RPMI8226 (cell line): ENCODE data around the gene MAP3K3.

Experiments used
- DNase-seq: peaks from one replicate; pipeline ENCODE4 v3.0.0-alpha.2; 2015

The MAP3K3 gene

DNA sequence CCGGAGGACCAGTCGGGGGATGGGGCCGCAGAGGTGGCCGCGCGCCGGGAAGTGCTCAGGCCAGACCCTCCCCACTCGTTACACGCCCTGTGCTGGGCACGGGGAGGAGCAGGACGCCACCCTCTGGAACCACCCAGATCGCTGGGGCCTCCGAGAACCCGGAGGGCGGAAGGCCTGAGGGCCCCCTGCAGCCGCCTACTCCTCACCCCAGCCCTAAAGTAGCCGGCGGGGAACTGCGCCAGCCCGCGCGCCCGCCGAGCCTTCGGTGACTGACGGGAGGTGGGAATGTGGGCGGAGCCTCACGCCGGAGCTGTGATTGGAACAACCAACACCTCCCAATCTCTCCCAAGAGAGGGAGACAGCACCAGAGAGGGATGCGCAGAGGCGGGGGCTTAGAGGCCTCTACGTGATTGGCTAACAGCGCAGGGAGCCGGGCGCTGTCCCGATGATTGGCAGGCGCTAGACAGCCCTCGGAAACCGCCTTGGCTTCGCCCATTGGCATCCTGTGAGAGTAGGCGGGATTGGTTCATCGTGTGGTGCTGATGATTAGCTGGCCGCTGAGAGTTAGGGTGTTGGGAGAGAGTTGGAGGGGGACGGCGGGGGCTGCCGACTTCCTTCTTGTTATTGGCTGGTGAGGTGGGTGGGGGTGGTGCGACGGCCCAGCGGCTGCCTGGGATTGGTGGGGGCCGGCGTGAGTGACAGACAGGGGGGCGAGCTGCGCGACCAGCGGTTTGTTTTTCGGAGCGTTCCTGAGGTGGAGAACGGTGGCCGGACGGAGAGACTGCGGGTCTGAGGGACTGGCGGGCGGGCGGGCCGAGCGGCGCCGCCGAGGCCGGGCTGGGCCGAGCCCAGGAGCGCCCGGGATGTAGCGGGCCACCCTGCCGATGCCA, at the start of gene MAP3K3:
Gene MAP3K3, plus strand, starts transcription at position 734 of the 890 bp plus-strand sequence. CDS start 343 bp downstream, outside the sequence.
- DNase-seq, result peak; percentile 99

DNA sequence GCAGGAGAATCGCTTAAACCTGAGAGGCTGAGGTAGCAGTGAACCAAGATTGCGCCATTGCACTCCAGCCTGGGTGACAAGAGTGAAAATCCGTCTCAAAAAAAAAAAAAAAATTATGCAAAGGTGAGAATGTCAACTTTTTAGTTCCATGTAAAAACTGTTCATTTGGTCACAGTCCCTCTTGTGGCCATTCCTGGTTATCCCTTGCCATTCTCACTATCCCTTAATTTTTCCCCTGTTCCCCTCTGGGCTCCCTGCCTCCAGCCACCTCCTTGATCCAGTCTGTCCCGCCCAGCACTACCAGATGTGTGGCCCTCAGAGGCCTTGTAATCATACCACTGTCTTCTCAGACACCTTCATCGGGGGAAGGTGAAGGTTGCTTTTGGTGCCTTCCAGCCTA, 48.6 kb upstream of the MAP3K3 start:
- DNase-seq, result no peak

DNA sequence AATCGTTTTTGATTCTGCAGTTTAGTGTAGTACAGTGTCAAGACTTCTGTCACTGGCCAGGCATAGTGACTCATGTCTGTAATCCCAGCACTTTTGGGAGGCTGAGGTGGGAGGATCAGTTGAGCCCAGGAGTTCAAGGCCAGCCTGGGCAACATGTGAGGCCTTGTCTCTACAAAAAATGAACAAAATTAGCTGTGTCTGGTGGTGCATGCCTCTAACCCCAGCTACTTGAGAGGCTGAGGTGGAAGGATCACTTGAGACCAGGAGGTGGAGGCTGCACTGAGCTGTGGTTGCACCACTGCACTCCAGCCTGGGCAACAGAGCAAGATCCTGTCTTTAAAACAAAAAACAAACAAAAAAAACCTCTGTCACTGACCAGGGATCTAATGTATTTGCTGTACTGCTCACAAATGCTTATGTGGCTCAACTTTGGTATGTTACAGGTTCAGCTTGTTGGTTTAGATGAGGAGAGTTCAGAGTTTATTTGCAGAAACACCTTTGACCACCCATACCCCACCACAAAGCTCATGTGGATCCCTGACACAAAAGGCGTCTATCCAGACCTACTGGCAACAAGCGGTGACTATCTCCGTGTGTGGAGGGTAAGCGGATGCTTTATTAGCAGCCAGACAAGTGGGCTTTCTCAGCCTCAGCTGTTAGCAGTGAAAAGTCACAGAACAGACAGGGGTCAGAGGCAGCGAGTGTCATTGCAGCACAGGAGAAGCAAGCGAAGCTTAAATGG, 44.0 kb upstream of the MAP3K3 start:
- no peak for DNase-seq

- no peak for DNase-seq
Observed at GRCh38 chr17:63578769-63579111, 43.5 kb upstream of the MAP3K3 start.

DNA sequence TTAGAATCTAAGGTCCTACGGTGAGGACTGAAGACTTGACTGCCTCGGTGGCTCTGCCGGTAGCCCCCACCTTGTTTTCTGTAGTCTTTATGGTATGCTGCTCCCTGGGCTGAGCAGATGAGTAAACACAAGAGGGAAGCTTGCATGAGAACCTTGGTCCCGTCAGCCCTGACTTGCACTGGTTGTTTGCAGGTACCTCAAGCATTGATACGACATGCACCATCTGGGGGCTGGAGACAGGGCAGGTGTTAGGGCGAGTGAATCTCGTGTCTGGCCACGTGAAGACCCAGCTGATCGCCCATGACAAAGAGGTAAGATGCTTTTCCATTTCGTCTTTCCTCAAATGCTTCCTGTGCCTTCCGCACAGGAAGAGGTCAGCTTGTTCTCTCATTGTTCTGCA, 42.6 kb upstream of the MAP3K3 start:
- no peak for DNase-seq

GRCh38 chr17:63587770-63588169, 34.4 kb upstream of the MAP3K3 start:
- DNase-seq, result no peak

GRCh38 chr17:63588797-63589196, 33.4 kb upstream of the MAP3K3 start:
- DNase-seq, result no peak

GRCh38 chr17:63589646-63590045, 32.6 kb upstream of the MAP3K3 start:
- no peak for DNase-seq

DNA sequence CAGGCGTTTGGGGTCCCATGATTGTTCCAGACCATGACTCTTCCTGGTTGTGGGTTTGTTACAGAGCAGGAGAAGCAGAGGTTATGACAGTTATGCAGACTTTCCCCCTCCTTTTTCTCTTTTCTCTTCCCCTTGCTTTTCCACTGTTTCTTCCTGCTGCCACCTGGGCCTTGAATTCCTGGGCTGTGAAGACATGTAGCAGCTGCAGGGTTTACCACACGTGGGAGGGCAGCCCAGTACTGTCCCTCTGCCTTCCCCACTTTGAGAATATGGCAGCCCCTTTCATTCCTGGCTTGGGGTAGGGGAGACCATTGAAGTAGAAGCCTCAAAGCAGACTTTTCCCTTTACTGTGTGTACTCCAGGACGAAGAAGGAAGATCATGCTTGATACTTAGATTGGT, 29.4 kb upstream of the MAP3K3 start:
- no peak for DNase-seq

DNA sequence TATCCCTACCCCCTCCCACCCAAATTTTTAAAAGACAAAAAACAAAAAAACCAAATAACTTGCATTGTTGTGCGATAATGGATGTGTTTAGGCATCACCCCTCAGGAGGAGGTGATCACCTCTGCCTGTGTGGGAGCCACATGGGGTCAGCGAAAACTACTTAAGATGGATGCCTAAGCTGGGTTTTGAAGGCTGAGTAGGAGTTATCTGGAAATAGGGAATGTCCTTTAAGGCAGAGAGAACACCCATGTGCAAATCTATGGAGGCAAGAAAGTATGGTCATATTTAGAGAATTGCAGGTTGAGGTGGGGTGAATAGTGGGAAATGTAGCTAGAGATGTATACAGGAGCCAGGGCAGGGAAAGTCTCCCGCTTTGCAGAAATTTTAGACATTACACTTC, 27.1 kb upstream of the MAP3K3 start:
- no peak for DNase-seq

DNA sequence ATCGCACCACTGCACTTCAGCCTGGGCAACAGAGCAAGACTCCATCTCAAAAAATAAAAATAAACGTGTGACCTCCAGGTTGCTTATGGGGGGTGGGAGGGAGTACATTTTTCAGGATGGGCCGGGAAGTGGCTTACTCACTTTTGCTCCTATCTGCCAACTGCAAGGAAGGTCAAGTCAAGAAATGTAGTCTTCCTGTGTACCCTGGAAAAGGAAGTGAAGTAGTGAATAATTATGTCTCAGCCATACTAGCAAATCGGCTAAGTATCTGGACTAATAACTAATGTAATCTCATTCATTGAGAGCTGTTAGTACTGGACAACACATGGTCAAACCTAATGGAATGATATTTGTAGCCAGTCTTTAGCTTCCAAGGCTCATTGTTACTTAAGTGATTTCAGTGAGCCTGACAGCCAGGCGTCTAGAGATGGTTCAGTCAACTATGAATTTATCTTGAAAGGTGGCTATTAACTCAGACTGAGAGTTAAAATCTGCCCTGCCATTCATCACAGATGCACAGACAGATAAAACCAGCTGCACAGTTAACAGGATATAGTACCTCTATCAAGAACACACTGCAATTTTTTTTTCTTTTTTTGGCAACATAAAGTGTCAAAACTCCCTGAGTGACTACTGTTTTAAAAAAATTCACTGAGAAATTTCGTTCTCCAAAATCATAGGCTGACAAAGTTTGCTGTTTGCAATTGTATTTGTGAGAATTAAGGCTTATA, 25.2 kb upstream of the MAP3K3 start:
- no peak for DNase-seq

- DNase-seq, result no peak
Observed at GRCh38 chr17:63598281-63598680, 23.9 kb upstream of the MAP3K3 start.

DNA sequence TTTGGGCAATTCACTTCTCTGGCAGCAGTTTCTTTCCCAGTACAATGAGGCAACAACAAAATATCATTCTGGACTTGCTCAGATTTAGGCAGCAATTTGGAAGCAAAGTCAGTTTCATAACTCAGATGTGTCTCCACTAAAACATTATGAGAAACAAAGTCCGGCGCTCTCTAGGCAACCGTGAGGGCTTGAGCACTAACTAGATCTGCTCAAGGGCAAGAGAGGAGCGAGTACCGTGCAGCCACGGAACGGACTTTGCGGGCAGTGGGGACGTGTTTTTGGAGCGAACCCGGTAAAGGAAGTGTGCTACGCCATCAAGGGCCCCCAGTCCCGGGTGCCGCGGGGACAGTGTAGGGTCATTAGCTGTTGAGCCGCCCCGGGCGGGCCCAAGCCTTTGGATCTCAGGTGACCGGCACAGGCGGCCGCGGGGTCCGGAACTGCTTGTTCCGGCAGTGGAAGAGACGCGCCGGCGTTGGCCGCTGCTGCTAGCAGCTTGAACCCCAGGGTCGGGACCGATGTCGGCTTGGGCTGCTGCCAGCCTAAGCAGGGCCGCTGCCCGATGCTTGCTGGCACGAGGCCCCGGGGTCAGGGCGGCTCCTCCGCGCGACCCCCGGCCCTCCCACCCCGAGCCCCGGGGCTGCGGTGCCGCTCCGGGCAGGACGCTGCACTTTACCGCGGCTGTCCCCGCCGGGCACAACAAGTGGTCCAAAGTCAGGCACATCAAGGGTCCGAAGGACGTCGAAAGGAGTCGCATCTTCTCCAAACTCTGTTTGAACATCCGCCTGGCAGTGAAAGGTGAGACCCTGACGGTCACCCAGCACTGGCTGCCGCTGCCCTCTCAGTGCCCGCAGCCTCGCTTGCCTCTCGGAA, 21.4 kb upstream of the MAP3K3 start, which contains the start of gene TACO1:
Gene TACO1, plus strand, starts transcription at position 327 of the 870 bp plus-strand sequence. Its CDS starts 189 bp downstream, at position 516.
- peak; percentile 87 for DNase-seq

- DNase-seq, result no peak
Observed at GRCh38 chr17:63601439-63602371, 20.5 kb upstream of the MAP3K3 start.

GRCh38 chr17:63609816-63610573, 12.2 kb upstream of the MAP3K3 start:
- DNase-seq, result no peak

DNA sequence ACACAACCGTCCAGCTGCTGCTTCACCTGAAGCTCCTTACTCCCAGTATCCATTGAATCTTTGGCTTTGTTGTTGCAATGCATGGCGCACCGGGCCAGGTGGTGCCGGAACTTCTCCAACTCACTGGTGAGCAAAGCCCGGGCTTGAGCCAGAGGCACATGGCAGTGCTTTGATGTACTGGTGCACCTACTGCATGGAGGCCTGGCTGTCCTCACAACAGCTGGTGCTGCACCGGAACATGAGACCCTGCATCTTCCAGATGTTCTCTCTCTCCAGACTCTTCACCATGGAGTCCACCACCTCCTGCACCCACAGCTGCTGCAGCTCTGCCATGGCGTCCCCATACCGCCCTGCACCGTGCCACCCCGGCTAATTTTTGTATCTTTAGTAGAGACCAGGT, 11.4 kb upstream of the MAP3K3 start:
- no peak for DNase-seq

DNA sequence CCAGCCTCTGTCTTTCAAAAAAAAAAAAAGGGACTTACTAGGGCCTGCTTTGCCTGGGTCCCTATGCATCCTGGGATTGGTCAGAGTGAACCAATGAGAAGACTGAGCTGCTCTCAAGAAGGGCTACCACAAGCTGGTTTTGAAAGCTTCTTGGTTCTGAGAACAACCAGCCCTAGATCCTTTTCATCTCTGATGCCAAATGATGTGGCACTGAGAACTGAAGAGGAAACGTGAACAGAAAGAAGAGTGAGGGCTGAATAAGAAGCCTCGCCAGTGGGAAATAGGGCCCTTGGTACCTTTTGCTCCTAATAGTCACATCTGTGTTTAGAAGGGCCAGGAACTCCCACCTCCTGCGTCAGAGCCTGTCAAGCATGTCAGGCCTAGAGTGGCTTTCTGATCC, 10.9 kb upstream of the MAP3K3 start:
- no peak for DNase-seq

GRCh38 chr17:63613663-63614062, 8.6 kb upstream of the MAP3K3 start:
- DNase-seq, result no peak

- no peak for DNase-seq
Observed at GRCh38 chr17:63621229-63621683, 961 bp upstream of the MAP3K3 start.
